HEK293 (cell line): ENCODE measurements around the gene TMEM236.
"Not testable (repeated sequence)": the region's sequence is repeated elsewhere in the genome, so short reads cannot be mapped to it uniquely, and the experiment has no call there.

ENCODE experiments used
- CTCF ChIA-PET: fragments of 350-600 bp; formaldehyde crosslinking; extraction: SDS; loops from one replicate; lab custom pipeline; 2021; ENCODE audit warnings: antibody characterized with exemption; lab: Yijun Ruan, JAX
- POLR2A ChIA-PET: fragments of 300-600 bp; formaldehyde crosslinking; extraction: SDS; loops from one replicate; lab custom pipeline; 2020; ENCODE audit warnings: antibody characterized with exemption, inconsistent platforms; lab: Yijun Ruan, JAX
- H3K27ac ChIP-seq: fragments of 200-500 bp; sonication (Bioruptor generic); 2 replicates; pipeline ENCODE4 v1.5.1; 2014; ENCODE audit warnings: low read depth, low read length, control low read depth, inconsistent platforms; ENCODE audit errors: extremely low read depth
- H3K36me3 ChIP-seq, 2 experiments: fragments of 200-500 bp in 1 of 2; sonication (Bioruptor generic) in 1 of 2; 1 replicate in 1 of 2; 2 replicates in 1 of 2; pipeline ENCODE4 v1.5.1; 2014 to 2017; ENCODE audit warnings: inconsistent platforms in 2 of 2, low read length in 2 of 2; ENCODE audit not compliant: control insufficient read depth in 2 of 2, insufficient read depth in 1 of 2
- H3K4me1 ChIP-seq: fragments of 200-500 bp; sonication (Bioruptor generic); 2 replicates; pipeline ENCODE4 v1.5.1; 2014; ENCODE audit warnings: mild to moderate bottlenecking, low read length, inconsistent platforms; ENCODE audit not compliant: control insufficient read depth, insufficient read depth
- H3K4me3 ChIP-seq: 2 replicates; pipeline ENCODE4 v1.5.1; 2011; ENCODE audit warnings: low read depth, mild to moderate bottlenecking, control low read depth, low read length, moderate library complexity
- H3K9me3 ChIP-seq: fragments of 200-500 bp; sonication (Bioruptor generic); 2 replicates; pipeline ENCODE4 v1.5.1; 2014; ENCODE audit warnings: low read depth, low read length, inconsistent platforms; ENCODE audit not compliant: control insufficient read depth, insufficient read depth
- GFI1B ChIP-seq: fragments of 450-650 bp; formaldehyde crosslinking; IDR thresholded peaks from 2 replicates; pipeline ENCODE4 v1.5.1; 2016; ENCODE audit warnings: missing biosample characterization, missing genetic modification characterization
- GLI2 ChIP-seq: fragments of 450-650 bp; formaldehyde crosslinking; IDR thresholded peaks from 2 replicates; pipeline ENCODE4; 2017; ENCODE audit warnings: missing biosample characterization, missing genetic modification characterization, low read depth, borderline replicate concordance
- HOXD13 ChIP-seq: sonication (generic); formaldehyde crosslinking; IDR thresholded peaks from 2 replicates; pipeline ENCODE4 v1.8.0; 2022; ENCODE audit warnings: missing genetic modification reagents, borderline replicate concordance
- REPIN1 ChIP-seq: fragments of 450-650 bp; formaldehyde crosslinking; IDR thresholded peaks from 2 replicates; pipeline ENCODE4 v1.5.1; 2017; ENCODE audit warnings: missing biosample characterization, missing genetic modification characterization, low read depth
- SCRT1 ChIP-seq: fragments of 450-650 bp; formaldehyde crosslinking; IDR thresholded peaks from 2 replicates; pipeline ENCODE4 v1.5.1; 2016; ENCODE audit warnings: missing biosample characterization, missing genetic modification characterization, borderline replicate concordance
- SP2 ChIP-seq: fragments of 450-650 bp; formaldehyde crosslinking; IDR thresholded peaks from 2 replicates; pipeline ENCODE4 v1.5.1; 2016; ENCODE audit warnings: missing biosample characterization, missing genetic modification characterization
- ZBTB48 ChIP-seq: fragments of 450-650 bp; formaldehyde crosslinking; IDR thresholded peaks from 2 replicates; pipeline ENCODE4 v1.5.1; 2016; ENCODE audit warnings: missing biosample characterization, missing genetic modification characterization
- ZFP3 ChIP-seq: fragments of 450-650 bp; formaldehyde crosslinking; IDR thresholded peaks from 2 replicates; pipeline ENCODE4 v1.5.1; 2016; ENCODE audit warnings: low read depth, missing biosample characterization, missing genetic modification characterization
- ZNF155 ChIP-seq: fragments of 450-650 bp; formaldehyde crosslinking; IDR thresholded peaks from 2 replicates; pipeline ENCODE4 v1.5.1; 2016; ENCODE audit warnings: missing biosample characterization, missing genetic modification characterization
- ZNF2 ChIP-seq: fragments of 450-650 bp; formaldehyde crosslinking; IDR thresholded peaks from 2 replicates; pipeline ENCODE4 v1.5.1; 2016; ENCODE audit warnings: missing biosample characterization, missing genetic modification characterization
- ZNF341 ChIP-seq: fragments of 450-650 bp; formaldehyde crosslinking; IDR thresholded peaks from 2 replicates; pipeline ENCODE4; 2016; ENCODE audit warnings: low read depth, missing biosample characterization, missing genetic modification characterization
- ZNF37A ChIP-seq: fragments of 450-650 bp; IDR thresholded peaks from 2 replicates; pipeline ENCODE4 v1.5.1; 2018; ENCODE audit warnings: missing biosample characterization, missing genetic modification characterization
- ZNF433 ChIP-seq: fragments of 450-650 bp; formaldehyde crosslinking; IDR thresholded peaks from 2 replicates; pipeline ENCODE4 v1.5.1; 2016; ENCODE audit warnings: missing biosample characterization, missing genetic modification characterization, low read depth
- ZNF610 ChIP-seq: fragments of 450-650 bp; formaldehyde crosslinking; IDR thresholded peaks from 2 replicates; pipeline ENCODE4 v1.5.1; 2016; ENCODE audit warnings: missing biosample characterization, missing genetic modification characterization, borderline replicate concordance
- ZNF791 ChIP-seq: fragments of 450-650 bp; formaldehyde crosslinking; IDR thresholded peaks from 2 replicates; pipeline ENCODE4 v1.5.1; 2016; ENCODE audit warnings: missing biosample characterization, missing genetic modification characterization
- TF ChIP-seq, protein P1 (sequence below): fragments of 450-650 bp; formaldehyde crosslinking; IDR thresholded peaks from 2 replicates; pipeline ENCODE4 v1.5.1; 2016; ENCODE audit warnings: missing biosample characterization, missing genetic modification characterization, borderline replicate concordance
- TF ChIP-seq, protein P2 (sequence below): fragments of 450-650 bp; formaldehyde crosslinking; IDR thresholded peaks from 2 replicates; pipeline ENCODE4 v1.5.1; 2016; ENCODE audit warnings: missing biosample characterization, missing genetic modification characterization
- TF ChIP-seq, protein P3 (sequence below): fragments of 450-650 bp; formaldehyde crosslinking; IDR thresholded peaks from 2 replicates; pipeline ENCODE4 v1.5.1; 2016; ENCODE audit warnings: missing biosample characterization, missing genetic modification characterization
- TF ChIP-seq, protein P4 (sequence below): fragments of 450-650 bp; formaldehyde crosslinking; IDR thresholded peaks from 2 replicates; pipeline ENCODE4 v1.5.1; 2016; ENCODE audit warnings: missing biosample characterization, missing genetic modification characterization

The TMEM236 gene

DNA sequence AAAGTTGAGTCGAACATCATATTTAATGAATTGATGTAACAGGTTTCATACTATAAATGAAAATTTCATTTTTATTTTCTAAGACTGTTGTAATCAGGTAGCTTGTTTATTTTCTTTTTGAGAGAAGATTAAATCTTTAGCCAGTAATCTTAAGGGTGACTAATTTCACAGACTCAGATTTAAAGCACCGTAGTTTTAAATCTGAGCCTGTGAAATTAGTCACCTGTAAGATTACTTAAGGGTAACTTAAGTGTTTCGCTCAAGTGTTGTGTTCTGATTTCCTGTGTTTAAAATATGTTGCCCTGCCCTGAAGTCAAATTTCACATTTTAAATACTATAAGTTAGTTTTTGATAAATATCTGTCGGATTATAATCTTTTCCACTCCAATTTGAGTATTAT is 35.8 kb upstream of the TMEM236 start:
- Histone ChIP-seq H3K36me3 (peaks cover 4 to 41% of the 10 kb centered on the region in 2 experiments; a peak in 2 of 3 replicates), H3K4me3 (no peak overlapping the region), H3K9me3 (no peaks in the 10 kb centered on the region), H3K4me1 (no peaks in the 10 kb centered on the region), H3K27ac (no peak overlapping the region)
- TF ChIP-seq ZNF37A (tag by site-specific recombination) (no peak), GLI2 (tag by site-specific recombination) (no peak), ZNF433 (tag by site-specific recombination) (no peak), GFI1B (tag by site-specific recombination) (no peak), ZNF791 (tag by site-specific recombination) (no peak), HOXD13 (CRISPR knock-in tag) (no peak), REPIN1 (tag by site-specific recombination) (no peak), ZFP3 (tag by site-specific recombination) (no peak), ZBTB48 (tag by site-specific recombination) (no peak), SP2 (tag by site-specific recombination) (no peak), ZNF2 (tag by site-specific recombination) (no peak), ZNF155 (tag by site-specific recombination) (no peak), ZNF610 (no peak), ZNF341 (tag by site-specific recombination) (no peak), SCRT1 (tag by site-specific recombination) (no peak)
- TF ChIP-seq, protein P1, sequence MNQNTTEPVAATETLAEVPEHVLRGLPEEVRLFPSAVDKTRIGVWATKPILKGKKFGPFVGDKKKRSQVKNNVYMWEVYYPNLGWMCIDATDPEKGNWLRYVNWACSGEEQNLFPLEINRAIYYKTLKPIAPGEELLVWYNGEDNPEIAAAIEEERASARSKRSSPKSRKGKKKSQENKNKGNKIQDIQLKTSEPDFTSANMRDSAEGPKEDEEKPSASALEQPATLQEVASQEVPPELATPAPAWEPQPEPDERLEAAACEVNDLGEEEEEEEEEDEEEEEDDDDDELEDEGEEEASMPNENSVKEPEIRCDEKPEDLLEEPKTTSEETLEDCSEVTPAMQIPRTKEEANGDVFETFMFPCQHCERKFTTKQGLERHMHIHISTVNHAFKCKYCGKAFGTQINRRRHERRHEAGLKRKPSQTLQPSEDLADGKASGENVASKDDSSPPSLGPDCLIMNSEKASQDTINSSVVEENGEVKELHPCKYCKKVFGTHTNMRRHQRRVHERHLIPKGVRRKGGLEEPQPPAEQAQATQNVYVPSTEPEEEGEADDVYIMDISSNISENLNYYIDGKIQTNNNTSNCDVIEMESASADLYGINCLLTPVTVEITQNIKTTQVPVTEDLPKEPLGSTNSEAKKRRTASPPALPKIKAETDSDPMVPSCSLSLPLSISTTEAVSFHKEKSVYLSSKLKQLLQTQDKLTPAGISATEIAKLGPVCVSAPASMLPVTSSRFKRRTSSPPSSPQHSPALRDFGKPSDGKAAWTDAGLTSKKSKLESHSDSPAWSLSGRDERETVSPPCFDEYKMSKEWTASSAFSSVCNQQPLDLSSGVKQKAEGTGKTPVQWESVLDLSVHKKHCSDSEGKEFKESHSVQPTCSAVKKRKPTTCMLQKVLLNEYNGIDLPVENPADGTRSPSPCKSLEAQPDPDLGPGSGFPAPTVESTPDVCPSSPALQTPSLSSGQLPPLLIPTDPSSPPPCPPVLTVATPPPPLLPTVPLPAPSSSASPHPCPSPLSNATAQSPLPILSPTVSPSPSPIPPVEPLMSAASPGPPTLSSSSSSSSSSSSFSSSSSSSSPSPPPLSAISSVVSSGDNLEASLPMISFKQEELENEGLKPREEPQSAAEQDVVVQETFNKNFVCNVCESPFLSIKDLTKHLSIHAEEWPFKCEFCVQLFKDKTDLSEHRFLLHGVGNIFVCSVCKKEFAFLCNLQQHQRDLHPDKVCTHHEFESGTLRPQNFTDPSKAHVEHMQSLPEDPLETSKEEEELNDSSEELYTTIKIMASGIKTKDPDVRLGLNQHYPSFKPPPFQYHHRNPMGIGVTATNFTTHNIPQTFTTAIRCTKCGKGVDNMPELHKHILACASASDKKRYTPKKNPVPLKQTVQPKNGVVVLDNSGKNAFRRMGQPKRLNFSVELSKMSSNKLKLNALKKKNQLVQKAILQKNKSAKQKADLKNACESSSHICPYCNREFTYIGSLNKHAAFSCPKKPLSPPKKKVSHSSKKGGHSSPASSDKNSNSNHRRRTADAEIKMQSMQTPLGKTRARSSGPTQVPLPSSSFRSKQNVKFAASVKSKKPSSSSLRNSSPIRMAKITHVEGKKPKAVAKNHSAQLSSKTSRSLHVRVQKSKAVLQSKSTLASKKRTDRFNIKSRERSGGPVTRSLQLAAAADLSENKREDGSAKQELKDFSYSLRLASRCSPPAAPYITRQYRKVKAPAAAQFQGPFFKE (tag by site-specific recombination), result no peak
- TF ChIP-seq, protein P2, sequence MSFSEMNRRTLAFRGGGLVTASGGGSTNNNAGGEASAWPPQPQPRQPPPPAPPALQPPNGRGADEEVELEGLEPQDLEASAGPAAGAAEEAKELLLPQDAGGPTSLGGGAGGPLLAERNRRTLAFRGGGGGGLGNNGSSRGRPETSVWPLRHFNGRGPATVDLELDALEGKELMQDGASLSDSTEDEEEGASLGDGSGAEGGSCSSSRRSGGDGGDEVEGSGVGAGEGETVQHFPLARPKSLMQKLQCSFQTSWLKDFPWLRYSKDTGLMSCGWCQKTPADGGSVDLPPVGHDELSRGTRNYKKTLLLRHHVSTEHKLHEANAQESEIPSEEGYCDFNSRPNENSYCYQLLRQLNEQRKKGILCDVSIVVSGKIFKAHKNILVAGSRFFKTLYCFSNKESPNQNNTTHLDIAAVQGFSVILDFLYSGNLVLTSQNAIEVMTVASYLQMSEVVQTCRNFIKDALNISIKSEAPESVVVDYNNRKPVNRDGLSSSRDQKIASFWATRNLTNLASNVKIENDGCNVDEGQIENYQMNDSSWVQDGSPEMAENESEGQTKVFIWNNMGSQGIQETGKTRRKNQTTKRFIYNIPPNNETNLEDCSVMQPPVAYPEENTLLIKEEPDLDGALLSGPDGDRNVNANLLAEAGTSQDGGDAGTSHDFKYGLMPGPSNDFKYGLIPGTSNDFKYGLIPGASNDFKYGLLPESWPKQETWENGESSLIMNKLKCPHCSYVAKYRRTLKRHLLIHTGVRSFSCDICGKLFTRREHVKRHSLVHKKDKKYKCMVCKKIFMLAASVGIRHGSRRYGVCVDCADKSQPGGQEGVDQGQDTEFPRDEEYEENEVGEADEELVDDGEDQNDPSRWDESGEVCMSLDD, result no peak
- TF ChIP-seq, protein P3, sequence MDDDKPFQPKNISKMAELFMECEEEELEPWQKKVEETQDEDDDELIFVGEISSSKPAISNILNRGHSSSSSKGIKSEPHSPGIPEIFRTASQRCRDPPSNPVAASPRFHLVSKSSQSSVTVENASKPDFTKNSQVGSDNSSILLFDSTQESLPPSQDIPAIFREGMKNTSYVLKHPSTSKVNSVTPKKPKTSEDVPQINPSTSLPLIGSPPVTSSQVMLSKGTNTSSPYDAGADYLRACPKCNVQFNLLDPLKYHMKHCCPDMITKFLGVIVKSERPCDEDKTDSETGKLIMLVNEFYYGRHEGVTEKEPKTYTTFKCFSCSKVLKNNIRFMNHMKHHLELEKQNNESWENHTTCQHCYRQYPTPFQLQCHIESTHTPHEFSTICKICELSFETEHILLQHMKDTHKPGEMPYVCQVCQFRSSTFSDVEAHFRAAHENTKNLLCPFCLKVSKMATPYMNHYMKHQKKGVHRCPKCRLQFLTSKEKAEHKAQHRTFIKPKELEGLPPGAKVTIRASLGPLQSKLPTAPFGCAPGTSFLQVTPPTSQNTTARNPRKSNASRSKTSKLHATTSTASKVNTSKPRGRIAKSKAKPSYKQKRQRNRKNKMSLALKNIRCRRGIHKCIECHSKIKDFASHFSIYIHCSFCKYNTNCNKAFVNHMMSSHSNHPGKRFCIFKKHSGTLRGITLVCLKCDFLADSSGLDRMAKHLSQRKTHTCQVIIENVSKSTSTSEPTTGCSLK, result no peak
- TF ChIP-seq, protein P4, sequence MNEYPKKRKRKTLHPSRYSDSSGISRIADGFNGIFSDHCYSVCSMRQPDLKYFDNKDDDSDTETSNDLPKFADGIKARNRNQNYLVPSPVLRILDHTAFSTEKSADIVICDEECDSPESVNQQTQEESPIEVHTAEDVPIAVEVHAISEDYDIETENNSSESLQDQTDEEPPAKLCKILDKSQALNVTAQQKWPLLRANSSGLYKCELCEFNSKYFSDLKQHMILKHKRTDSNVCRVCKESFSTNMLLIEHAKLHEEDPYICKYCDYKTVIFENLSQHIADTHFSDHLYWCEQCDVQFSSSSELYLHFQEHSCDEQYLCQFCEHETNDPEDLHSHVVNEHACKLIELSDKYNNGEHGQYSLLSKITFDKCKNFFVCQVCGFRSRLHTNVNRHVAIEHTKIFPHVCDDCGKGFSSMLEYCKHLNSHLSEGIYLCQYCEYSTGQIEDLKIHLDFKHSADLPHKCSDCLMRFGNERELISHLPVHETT (tag by site-specific recombination), result no peak
- ChIA-PET CTCF (no interaction called here), POLR2A (no interaction called here)

DNA sequence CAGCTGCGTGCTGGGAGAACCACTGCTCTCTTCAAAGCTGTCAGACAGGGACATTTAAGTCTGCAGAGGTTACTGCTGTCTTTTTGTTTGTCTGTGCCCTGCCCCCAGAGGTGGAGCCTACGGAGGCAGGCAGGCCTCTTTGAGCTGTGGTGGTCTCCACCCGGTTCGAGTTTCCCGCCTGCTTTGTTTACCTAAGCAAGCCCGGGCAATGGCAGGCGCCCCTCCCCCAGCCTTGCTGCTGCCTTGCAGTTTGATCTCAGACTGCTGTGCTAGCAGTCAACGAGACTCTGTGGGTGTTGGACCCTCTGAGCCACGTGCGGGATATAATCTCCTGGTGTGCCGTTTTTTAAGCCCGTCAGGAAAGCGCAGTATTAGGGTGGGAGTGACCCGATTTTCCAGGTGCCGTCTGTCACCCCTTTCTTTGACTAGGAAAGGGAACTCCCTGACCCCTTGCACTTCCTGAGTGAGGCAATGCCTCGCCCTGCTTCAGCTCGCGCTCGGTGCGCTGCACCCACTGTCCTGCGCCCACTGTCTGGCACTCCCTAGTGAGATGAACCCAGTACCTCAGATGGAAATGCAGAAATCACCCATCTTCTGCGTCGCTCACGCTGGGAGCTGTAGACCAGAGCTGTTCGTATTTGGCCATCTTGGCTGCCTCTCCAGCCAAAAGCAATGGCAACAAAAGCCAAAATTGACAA is 29.5 kb upstream of the TMEM236 start:
- POLR2A ChIA-PET, H3K27ac ChIP-seq, H3K36me3 ChIP-seq, H3K4me3 ChIP-seq, H3K4me1 ChIP-seq, H3K9me3 ChIP-seq: not testable (repeated sequence)
- CTCF ChIA-PET, result interaction anchor here (0.6 kb wide), 1 partner anchor 14 kb away, joined by 3 read pairs; no protein-coding TSS in a partner anchor
